ENCODE measurements around the gene RBX1.

RBX1 gene

GRCh38 chr22:40960145-40960544, 9.0 kb downstream of the RBX1 start:
- Mint-ChIP-seq H3K4me3 (no peak overlapping the region), H3K27ac (no peak overlapping the region), H3K4me1 (no peaks in the 10 kb centered on the region), H3K9me3 (no peaks in the 10 kb centered on the region), H3K27me3 (ENCODE audit: low read depth) (no peaks in the 10 kb centered on the region), H3K36me3 (ENCODE audit: low read depth) (peaks cover 61% of the 10 kb centered on the region)
- TF ChIP-seq CTCF (IDR thresholded peaks at IDR 0.05; ENCODE audit: unreplicated experiment in 3 of 3): no peak

GRCh38 chr22:40965936-40966725, 15.0 kb downstream of the RBX1 start:
- no peaks in the 10 kb centered on the region for H3K9me3 Mint-ChIP-seq
- no peak overlapping the region for H3K4me3 Mint-ChIP-seq
- H3K27me3 Mint-ChIP-seq (ENCODE audit: low read depth): no peaks in the 10 kb centered on the region
- TF ChIP-seq CTCF (IDR thresholded peaks at IDR 0.05; ENCODE audit: unreplicated experiment in 3 of 3): no peak
- H3K27ac Mint-ChIP-seq: no peak overlapping the region
- peaks cover 56% of the 10 kb centered on the region for H3K36me3 Mint-ChIP-seq (ENCODE audit: low read depth)
- H3K4me1 Mint-ChIP-seq: no peaks in the 10 kb centered on the region

- Mint-ChIP-seq H3K27me3 (ENCODE audit: low read depth) (no peaks in the 10 kb centered on the region), H3K4me1 (no peaks in the 10 kb centered on the region), H3K9me3 (no peaks in the 10 kb centered on the region), H3K27ac (no peak overlapping the region), H3K36me3 (ENCODE audit: low read depth) (peaks cover 54% of the 10 kb centered on the region), H3K4me3 (no peak overlapping the region)
- TF ChIP-seq CTCF (IDR thresholded peaks at IDR 0.05; ENCODE audit: unreplicated experiment in 3 of 3): no peak
Measured at GRCh38 chr22:40966726-40967085, 15.5 kb downstream of the RBX1 start.

- peaks cover 53% of the 10 kb centered on the region for H3K36me3 Mint-ChIP-seq (ENCODE audit: low read depth)
- no peak overlapping the region for H3K4me3 Mint-ChIP-seq
- H3K9me3 Mint-ChIP-seq: no peaks in the 10 kb centered on the region
- no peak overlapping the region for H3K27ac Mint-ChIP-seq
- H3K27me3 Mint-ChIP-seq (ENCODE audit: low read depth): no peaks in the 10 kb centered on the region
- no peaks in the 10 kb centered on the region for H3K4me1 Mint-ChIP-seq
- TF ChIP-seq CTCF (IDR thresholded peaks at IDR 0.05; ENCODE audit: unreplicated experiment in 3 of 3): no peak
Measured at GRCh38 chr22:40967111-40967760, 16.1 kb downstream of the RBX1 start.

GRCh38 chr22:40972587-40972986, 21.4 kb downstream of the RBX1 start:
- Mint-ChIP-seq H3K4me3 (no peak overlapping the region), H3K4me1 (no peaks in the 10 kb centered on the region), H3K27me3 (ENCODE audit: low read depth) (no peaks in the 10 kb centered on the region), H3K9me3 (no peaks in the 10 kb centered on the region), H3K27ac (no peak overlapping the region), H3K36me3 (ENCODE audit: low read depth) (peaks cover 28% of the 10 kb centered on the region)
- TF ChIP-seq CTCF (IDR thresholded peaks at IDR 0.05; ENCODE audit: unreplicated experiment in 3 of 3): no peak

- H3K9me3 Mint-ChIP-seq: no peaks in the 10 kb centered on the region
- TF ChIP-seq CTCF (IDR thresholded peaks at IDR 0.05; ENCODE audit: unreplicated experiment in 3 of 3): no peak
- no peaks in the 10 kb centered on the region for H3K27me3 Mint-ChIP-seq (ENCODE audit: low read depth)
Measured at GRCh38 chr22:40973144-40973543, 22.0 kb downstream of the RBX1 start.

More at GRCh38 chr22:40973144-40973543, 22.0 kb downstream of the RBX1 start:
- Mint-ChIP-seq H3K27ac (no peak overlapping the region), H3K36me3 (ENCODE audit: low read depth) (peaks cover 25% of the 10 kb centered on the region), H3K4me1 (no peaks in the 10 kb centered on the region), H3K4me3 (no peak overlapping the region)

Measured in nephron (organoid).